GM21786 (cell line): Measurements from ENCODE around the gene ZCWPW2.
A peak's percentile ranks its signal among the peaks of the same experiment; 100 is the strongest.

Source experiments
- ATAC-seq: cut with Tn5 transposase; IDR thresholded peaks from one replicate; pipeline ENCODE4 v1.9.1; 2021; ENCODE audit not compliant: unreplicated experiment

ZCWPW2 gene, protein sequence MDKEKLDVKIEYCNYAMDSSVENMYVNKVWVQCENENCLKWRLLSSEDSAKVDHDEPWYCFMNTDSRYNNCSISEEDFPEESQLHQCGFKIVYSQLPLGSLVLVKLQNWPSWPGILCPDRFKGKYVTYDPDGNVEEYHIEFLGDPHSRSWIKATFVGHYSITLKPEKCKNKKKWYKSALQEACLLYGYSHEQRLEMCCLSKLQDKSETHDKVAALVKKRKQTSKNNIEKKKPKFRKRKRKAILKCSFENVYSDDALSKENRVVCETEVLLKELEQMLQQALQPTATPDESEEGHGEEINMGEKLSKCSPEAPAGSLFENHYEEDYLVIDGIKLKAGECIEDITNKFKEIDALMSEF

GRCh38 chr3:28348629-28349468, at the start of gene ZCWPW2, which contains the start of gene AZI2:
TSS of gene ZCWPW2 (plus strand) at chr3:28348721. CDS start at chr3:28413069, 64,348 bp downstream.
TSS of gene AZI2 (minus strand) at chr3:28348824. CDS start at chr3:28340617, 8,207 bp downstream.
- peak; percentile 85 for ATAC-seq

GRCh38 chr3:28299705-28300104, 48.8 kb upstream of the ZCWPW2 start:
- no peak for ATAC-seq

DNA sequence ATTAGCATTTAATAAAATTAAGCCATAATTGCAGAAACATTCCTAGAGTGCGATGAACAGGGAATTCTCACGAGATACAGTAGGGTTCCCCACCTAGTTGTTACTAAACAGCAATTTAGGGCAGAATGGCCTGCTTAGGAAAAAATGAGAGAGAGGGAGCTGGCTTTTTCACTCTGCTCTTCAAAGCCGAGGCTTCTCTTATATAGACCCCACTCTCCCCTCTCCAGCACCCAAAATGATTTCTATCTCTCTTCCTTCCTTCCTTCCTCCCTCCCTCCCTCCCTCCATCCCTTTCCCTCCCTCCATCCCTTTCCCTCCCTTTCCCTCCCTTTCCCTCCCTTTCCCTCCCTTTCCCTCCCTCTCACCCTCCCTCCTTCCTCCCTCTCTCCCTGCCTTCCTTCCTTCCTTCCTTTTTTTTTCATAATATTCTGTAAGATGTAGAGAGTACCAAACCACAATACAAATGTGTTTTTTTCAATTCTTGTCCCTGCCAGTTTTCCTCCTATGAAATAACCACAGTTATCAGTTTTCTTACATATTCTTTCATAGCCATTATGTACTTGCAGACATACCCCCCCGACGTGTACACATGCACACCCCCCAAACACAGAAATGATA, 48.1 kb upstream of the ZCWPW2 start:
- no peak for ATAC-seq

DNA sequence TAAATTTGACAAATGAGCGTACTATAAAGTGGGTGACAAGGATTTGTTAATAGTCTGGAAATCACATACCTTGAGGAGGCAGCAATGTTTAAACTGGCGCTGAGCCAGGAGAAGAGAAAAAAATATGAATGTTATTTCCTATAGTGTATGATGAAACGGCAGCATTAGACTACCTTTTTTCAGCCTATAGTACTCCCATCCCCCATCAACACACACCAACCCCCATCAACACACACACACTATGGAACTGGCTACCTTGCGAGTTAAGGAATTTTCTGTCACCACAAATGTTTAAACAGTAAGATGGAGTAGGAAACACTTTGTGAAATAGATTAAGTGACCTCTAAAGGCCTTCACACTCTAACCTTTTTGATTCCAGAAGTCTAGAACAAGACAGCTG, 46.8 kb upstream of the ZCWPW2 start:
- ATAC-seq, result no peak

DNA sequence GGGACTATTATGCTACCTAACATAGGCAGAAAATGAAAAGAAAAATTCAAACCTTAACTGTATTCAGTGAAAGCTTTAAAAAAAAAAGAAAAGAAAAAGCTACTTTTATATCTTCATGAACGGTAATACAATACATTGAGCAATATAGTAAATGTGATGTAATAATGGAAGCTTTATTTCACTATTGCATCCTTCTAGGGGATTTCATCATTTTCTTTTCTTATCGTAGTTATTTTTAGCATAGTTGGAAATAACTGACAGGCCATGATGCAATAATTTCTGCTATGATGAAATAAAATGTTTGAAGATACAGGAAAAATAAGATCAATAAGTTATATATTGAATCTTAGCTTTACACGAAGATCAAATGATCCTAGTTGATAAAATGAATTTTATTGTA, 40.3 kb upstream of the ZCWPW2 start:
- ATAC-seq, result no peak

- no peak for ATAC-seq
Observed at GRCh38 chr3:28315711-28316110, 32.8 kb upstream of the ZCWPW2 start.

DNA sequence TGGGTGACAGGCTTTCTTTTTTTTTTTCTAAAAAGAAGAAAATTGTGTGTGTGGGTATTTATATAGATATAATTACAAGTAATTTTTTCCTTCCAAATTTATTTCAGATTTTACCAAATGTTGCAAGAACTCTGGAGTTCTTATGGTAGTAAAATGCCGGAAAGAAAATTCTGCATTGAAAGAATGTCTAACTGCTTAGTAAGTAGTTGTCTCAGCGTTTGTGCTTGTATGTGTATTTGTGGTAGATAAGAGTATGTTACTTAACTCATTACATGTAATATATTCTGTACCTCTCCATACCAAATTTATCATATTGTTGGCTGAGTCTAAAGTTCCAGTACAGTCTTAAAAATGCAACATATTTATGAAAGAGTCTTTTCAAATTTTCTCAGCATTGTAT, 32.3 kb upstream of the ZCWPW2 start:
- no peak for ATAC-seq

- peak; percentile 90 for ATAC-seq
Observed at GRCh38 chr3:28317438-28318022, 31.0 kb upstream of the ZCWPW2 start.

DNA sequence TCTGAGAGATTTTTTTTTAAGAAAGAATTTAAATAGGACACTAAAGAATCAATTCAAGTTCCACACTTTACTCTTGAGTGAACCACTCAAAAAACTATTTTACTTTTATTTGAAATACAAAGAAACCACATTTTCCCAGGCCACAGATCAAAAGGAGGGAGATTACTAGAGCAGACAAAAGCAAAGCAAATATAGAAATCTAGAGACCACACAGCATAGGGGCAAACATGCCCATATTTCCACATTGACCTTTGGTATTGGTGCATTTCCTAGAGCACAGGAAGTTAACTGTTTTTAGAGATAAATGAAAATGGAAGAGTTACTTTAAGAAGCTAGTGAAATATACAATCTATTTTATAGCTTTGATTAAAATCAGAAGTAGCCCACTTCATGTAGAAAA, 27.5 kb upstream of the ZCWPW2 start:
- ATAC-seq, result no peak

DNA sequence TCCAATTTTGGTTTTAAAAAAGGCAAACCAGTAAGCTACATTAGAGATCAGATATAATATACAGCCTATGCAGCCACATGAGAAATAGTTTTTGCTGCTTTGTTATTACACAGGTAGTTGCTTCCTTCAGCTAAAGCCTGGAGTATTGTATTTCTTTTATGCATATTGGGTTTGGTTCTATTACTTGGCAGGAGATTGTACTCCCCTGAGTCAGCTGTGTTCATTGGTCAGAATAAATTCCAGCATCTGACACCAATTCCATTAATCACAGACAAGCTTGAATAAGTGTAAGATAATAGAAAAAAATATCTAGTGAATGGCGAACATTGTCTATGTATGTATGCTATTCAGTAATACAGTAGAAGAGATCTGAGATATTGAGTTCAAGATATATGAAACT, 26.1 kb upstream of the ZCWPW2 start:
- ATAC-seq, result no peak

DNA sequence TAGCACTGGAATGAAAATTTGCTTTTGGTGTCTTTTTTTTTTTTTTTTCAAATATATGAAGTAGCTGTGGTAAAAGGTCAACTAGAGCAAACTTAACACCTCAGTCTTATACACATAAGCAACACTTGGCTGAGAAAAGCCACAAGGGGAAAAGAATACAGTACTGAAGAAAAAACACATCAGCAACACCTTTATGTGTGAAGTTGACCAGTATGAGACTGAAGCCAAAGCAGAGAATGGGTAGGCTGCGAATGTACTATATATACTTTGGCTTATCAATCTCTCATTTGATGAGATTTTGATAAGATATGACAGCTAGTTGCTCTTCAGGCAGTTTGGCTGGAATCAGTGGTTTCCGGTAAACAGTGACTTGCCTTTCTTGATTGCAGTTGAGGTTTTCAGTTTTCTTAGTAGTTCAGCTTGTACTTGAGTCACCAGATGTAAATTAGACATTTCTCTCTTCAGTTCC, 22.0 kb upstream of the ZCWPW2 start:
- peak; percentile 80 for ATAC-seq

- ATAC-seq, result no peak
Observed at GRCh38 chr3:28328188-28329151, 20.1 kb upstream of the ZCWPW2 start.

- no peak for ATAC-seq
Observed at GRCh38 chr3:28334552-28334951, 14.0 kb upstream of the ZCWPW2 start.

DNA sequence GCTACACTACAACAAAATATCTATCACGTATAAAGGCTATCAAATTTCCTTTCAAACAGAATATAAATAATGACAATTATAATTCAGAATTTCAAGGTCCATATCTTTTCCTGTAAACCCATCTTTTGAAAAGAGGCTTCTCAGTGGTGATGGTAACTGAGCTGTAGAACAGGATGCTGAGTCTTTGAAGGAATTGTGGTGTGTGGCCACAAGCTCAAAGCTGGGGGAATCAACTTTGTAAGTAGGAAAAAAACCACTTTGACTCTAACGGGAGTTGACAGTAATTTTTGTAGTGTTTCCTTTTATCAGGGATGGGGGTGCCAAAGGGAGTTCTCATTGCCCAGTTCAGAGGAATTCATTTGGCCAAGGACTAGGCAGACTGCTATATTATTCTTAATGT, 13.3 kb upstream of the ZCWPW2 start:
- no peak for ATAC-seq

DNA sequence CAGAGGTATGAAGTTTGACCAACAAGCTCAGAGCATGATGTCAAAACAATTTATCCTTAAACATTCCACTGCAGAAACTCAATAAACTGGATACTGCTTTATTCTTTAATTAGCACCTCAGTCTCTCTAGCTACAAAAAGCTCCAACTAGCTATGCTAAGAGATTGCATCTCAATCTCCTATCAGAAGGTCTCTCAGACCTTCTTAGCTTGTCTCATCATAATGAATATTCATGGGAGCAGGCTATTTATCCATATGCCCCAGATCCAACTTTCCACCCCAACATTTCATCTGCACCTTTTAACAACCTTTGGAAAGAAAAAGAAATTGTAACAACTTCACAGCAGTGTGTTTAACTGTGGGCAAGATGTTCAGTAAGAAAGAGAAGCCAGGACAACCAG, 11.3 kb upstream of the ZCWPW2 start:
- no peak for ATAC-seq

- no peak for ATAC-seq
Observed at GRCh38 chr3:28343144-28343543, 5.4 kb upstream of the ZCWPW2 start.

DNA sequence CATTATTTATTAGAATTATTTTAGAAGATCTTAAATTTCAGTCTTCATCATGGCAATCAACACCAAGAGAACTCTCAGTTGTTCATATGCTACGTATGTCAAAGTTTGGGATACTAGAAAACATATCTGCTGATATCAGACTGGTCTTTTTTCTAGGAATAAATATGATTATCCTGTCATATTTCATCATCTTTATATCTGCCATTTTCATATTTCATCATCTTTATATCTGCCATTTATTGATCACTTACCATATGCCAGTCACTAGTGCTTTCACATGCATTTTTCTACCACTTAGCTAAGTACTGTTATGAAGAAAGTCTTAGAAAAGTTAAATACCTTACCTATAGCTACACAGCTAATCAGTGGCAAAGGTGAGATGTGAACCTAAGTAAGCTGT, 2.8 kb upstream of the ZCWPW2 start:
- ATAC-seq, result no peak

GRCh38 chr3:28347374-28348264, 902 bp upstream of the ZCWPW2 start:
- ATAC-seq, result no peak

GRCh38 chr3:28348265-28348628, 274 bp upstream of the ZCWPW2 start:
- no peak for ATAC-seq
